Stomach (tissue), 9 donors: ENCODE results near the gene PLN. TPM values are rescaled to one million over a fixed set of nuclear protein-coding genes. Genes with fewer than 3 reads are reported as not detected.

Experiments
- DNase-seq, 2 donors: peaks; one replicate each; pipeline versions ENCODE4 v3.0.0 to v3.0.0-alpha.2; 2013 to 2019
- H3K27ac ChIP-seq, 5 donors: fragments of 200-600 bp in 4 of 5; sonication (generic) in 4 of 5; one replicate each; pipeline ENCODE4 v1.5.1; 2013 to 2019; ENCODE audit warnings: mild to moderate bottlenecking in 1 of 5, moderate library complexity in 1 of 5
- H3K27me3 ChIP-seq, 3 donors: fragments of 200-600 bp; sonication (generic); one replicate each; pipeline ENCODE4 v1.5.1; 2017 to 2019; ENCODE audit warnings: mixed run types in 1 of 3
- H3K36me3 ChIP-seq, 4 donors: fragments of 200-600 bp; sonication (generic); 1 replicate in 3 of 4; 2 replicates in 1 of 4; pipeline ENCODE4 v1.5.1; 2016 to 2019
- H3K4me1 ChIP-seq, 4 donors: fragments of 200-600 bp; sonication (generic); one replicate each; pipeline ENCODE4 v1.5.1; 2016 to 2019
- H3K4me3 ChIP-seq, 4 donors: fragments of 200-600 bp; sonication (generic) in 3 of 4; one replicate each; pipeline ENCODE4 v1.5.1; 2016 to 2019; ENCODE audit warnings: mild to moderate bottlenecking in 1 of 4
- H3K9me3 ChIP-seq, 4 donors: fragments of 200-600 bp; sonication (generic); one replicate each; pipeline ENCODE4 v1.5.1; 2016 to 2019
- CTCF ChIP-seq, 7 experiments: fragments of 450-650 bp in 4 of 7; fragments of 200-600 bp in 3 of 7; sonication (generic) in 3 of 7; IDR thresholded peaks; one replicate each; pipeline ENCODE4 v1.5.1; 2016 to 2019; ENCODE audit warnings: antibody characterized with exemption in 7 of 7, control low read depth in 2 of 7, mild to moderate bottlenecking in 1 of 7
- EP300 ChIP-seq: sonication (generic); formaldehyde crosslinking; IDR thresholded peaks from one replicate; pipeline ENCODE4 v1.6.1; 2017; ENCODE audit warnings: antibody characterized with exemption
- POLR2A ChIP-seq, 4 donors: fragments of 450-650 bp; IDR thresholded peaks; one replicate each; pipeline ENCODE4 v1.6.1; 2016; ENCODE audit warnings: antibody characterized with exemption in 4 of 4, control low read depth in 2 of 4, mild to moderate bottlenecking in 1 of 4, moderate library complexity in 1 of 4
- POLR2AphosphoS5 ChIP-seq, 3 donors: sonication (generic); formaldehyde crosslinking; IDR thresholded peaks; one replicate each; pipeline ENCODE4 v1.6.1; 2016; ENCODE audit warnings: antibody characterized with exemption in 3 of 3
- WGBS, 5 donors: extraction: QIAGEN DNeasy Blood & Tissue Kit in 3 of 5; methylation state at CpG; one replicate each; pipeline versions ENCODE4 v1.1.5 to v1.1.7; 2013 to 2018; 5-methylcytosine and 5-hydroxymethylcytosine counted together
- intact Hi-C: fragments of 100-400 bp; cut with DNase I; formaldehyde crosslinking; loops from one replicate; pipeline ENCODE4 v1.15.1; 2023; ENCODE audit warnings: low total_unique reads
- polyA plus RNA-seq, 3 donors: library from polyadenylated mRNA; stranded (reverse); fragments of 200-250 nt; gene quantifications; one replicate each; pipeline ENCODE4 v1.2.3, GENCODE V29; 2013
- total RNA-seq, 5 donors: library from RNA; depleted of rRNA; stranded (reverse); fragments of >200 nt; gene quantifications; one replicate each; pipeline versions ENCODE4 v1.1.0 to v1.2.3, GENCODE V29; 2014 to 2016
- donor health status: healthy with polysubstance abuse.
- donor health status: Bipolar disorder and iron deficiency.
- donor health status: healthy.

Gene PLN
- total and polyA plus RNA-seq, 8 donors = 2.3 to 158 (median 27.6) TPM

- H3K27ac ChIP-seq = no peak overlapping the region
These were observed 11.6 kb upstream of the PLN start for GRCh38 chr6:118536478-118536877.

GRCh38 chr6:118537574-118537973, 10.5 kb upstream of the PLN start:
- 46 to 65% (median 61%) methylated on average over 2 of the region's 2 CpGs for whole genome bisulfite sequencing, 5 donors
- H3K4me1 ChIP-seq = peaks cover 0 to 25% (median 7%) of the 10 kb centered on the region in 4 donors
- H3K27ac ChIP-seq = peak overlapping the region in 1 of 5 donors; percentile 31
- peaks cover 0 to 4% (median 0%) of the 10 kb centered on the region in 4 donors for H3K36me3 ChIP-seq
- TF ChIP-seq POLR2A (IDR thresholded peaks at IDR 0.05) = no peak
- no peak for DNase-seq
- no peak overlapping the region for H3K4me3 ChIP-seq
- H3K9me3 ChIP-seq = no peaks in the 10 kb centered on the region
- no peaks in the 10 kb centered on the region for H3K27me3 ChIP-seq
- intact Hi-C loops = no loop called here

More at GRCh38 chr6:118536478-118536877, 11.6 kb upstream of the PLN start:
- H3K27me3 ChIP-seq = no peaks in the 10 kb centered on the region
- H3K4me1 ChIP-seq = peaks cover 0 to 25% (median 7%) of the 10 kb centered on the region in 4 donors
- TF ChIP-seq EP300 (no peak), POLR2A (IDR thresholded peaks at IDR 0.05) (no peak), POLR2AphosphoS5 (IDR thresholded peaks at IDR 0.05) (no peak), CTCF (IDR thresholded peaks at IDR 0.05) (no peak)
- H3K36me3 ChIP-seq = peaks cover 0 to 4% (median 0%) of the 10 kb centered on the region in 4 donors
- no peaks in the 10 kb centered on the region for H3K9me3 ChIP-seq
- 81 to 94% (median 88%) methylated on average over 2 of the region's 2 CpGs for WGBS, 5 donors
- H3K4me3 ChIP-seq = no peak overlapping the region
- DNase-seq = no peak
- intact Hi-C loops = no loop called here

GRCh38 chr6:118542184-118542952, 5.7 kb upstream of the PLN start:
- no peak overlapping the region for H3K4me3 ChIP-seq
- WGBS, 5 donors = 85 to 95% (median 93%) methylated on average over 3 of the region's 3 CpGs

GRCh38 chr6:118544105-118544504, 4.0 kb upstream of the PLN start:
- H3K27ac ChIP-seq = no peak overlapping the region
- no peak for TF ChIP-seq EP300
- intact Hi-C loops = no loop called here

More at GRCh38 chr6:118542184-118542952, 5.7 kb upstream of the PLN start:
- Histone ChIP-seq H3K36me3 (no peaks in the 10 kb centered on the region), H3K27ac (no peak overlapping the region), H3K4me1 (peaks cover 4 to 49% (median 21%) of the 10 kb centered on the region in 4 donors), H3K9me3 (no peaks in the 10 kb centered on the region), H3K27me3 (no peaks in the 10 kb centered on the region)
- no peak for TF ChIP-seq CTCF (IDR thresholded peaks at IDR 0.05)
- no peak for TF ChIP-seq EP300
- TF ChIP-seq POLR2A (IDR thresholded peaks at IDR 0.05) = no peak
- TF ChIP-seq POLR2AphosphoS5 (IDR thresholded peaks at IDR 0.05) = no peak
- no peak for DNase-seq
- intact Hi-C loops = no loop called here

GRCh38 chr6:118546164-118546879, 1.8 kb upstream of the PLN start:
- Histone ChIP-seq H3K4me1 (peaks cover 4 to 35% (median 20%) of the 10 kb centered on the region in 4 donors), H3K4me3 (no peak overlapping the region), H3K27me3 (no peaks in the 10 kb centered on the region), H3K36me3 (no peaks in the 10 kb centered on the region), H3K9me3 (no peaks in the 10 kb centered on the region), H3K27ac (peak overlapping the region in 3 of 5 donors; percentile 44 to 62 (median 58))
- TF ChIP-seq CTCF (IDR thresholded peaks at IDR 0.05) (no peak), EP300 (no peak), POLR2AphosphoS5 (IDR thresholded peaks at IDR 0.05) (no peak), POLR2A (IDR thresholded peaks at IDR 0.05) (no peak)
- no peak for DNase-seq
- 28 to 49% (median 36%) methylated on average over 4 of the region's 4 CpGs for WGBS, 5 donors
- intact Hi-C loops = no loop called here

More at GRCh38 chr6:118544105-118544504, 4.0 kb upstream of the PLN start:
- 52 to 75% (median 62%) methylated on average over 3 of the region's 3 CpGs for WGBS, 5 donors
- H3K4me1 ChIP-seq = peaks cover 4 to 42% (median 16%) of the 10 kb centered on the region in 4 donors
- DNase-seq = no peak
- no peaks in the 10 kb centered on the region for H3K36me3 ChIP-seq
- no peaks in the 10 kb centered on the region for H3K27me3 ChIP-seq
- H3K4me3 ChIP-seq = no peak overlapping the region
- H3K9me3 ChIP-seq = no peaks in the 10 kb centered on the region
